GM13977 (cell line): ENCODE results near the gene C4BPB.

Source experiments
- DNase-seq: peaks from one replicate; pipeline ENCODE4 v3.0.0; 2012; ENCODE audit warnings: low spot score
- in situ Hi-C: fragments of 300-500 bp; cut with MboI; formaldehyde crosslinking; loops from one replicate; pipeline ENCODE4 v1.12.0; 2022; ENCODE audit warnings: low sequenced_read_pairs, low pct_unique_long_range_greater_than_20kb, mixed read lengths, inconsistent platforms; ENCODE audit not compliant: unreplicated experiment
- TF ChIP-seq, protein P1 (sequence below): IDR thresholded peaks from 2 replicates; pipeline ENCODE4 v1.5.1; 2012; ENCODE audit warnings: mild to moderate bottlenecking, control low read depth; ENCODE audit not compliant: insufficient read depth; ENCODE audit errors: extremely low read depth, missing control alignments

The C4BPB gene

DNA sequence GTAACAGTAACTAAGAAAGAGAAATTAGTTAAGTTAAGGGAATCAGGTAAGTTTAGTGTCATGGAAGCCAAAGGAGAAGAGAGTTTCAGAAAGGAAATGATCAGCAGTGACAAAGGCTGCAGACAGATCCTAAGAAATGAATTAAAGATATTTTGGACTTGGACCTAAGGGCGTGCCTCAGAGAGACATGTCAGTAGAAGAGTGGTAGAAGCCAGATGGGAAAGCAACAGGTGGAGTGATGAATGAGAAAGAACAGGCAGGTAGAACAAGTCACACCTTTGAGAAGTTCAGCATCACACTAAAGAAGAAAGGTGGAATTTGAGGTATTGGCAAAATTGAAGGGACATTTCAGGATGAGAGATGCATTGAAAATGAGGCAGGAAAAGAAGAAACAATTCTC, 14.0 kb downstream of the C4BPB start:
- DNase-seq, result no peak
- TF ChIP-seq, protein P1, sequence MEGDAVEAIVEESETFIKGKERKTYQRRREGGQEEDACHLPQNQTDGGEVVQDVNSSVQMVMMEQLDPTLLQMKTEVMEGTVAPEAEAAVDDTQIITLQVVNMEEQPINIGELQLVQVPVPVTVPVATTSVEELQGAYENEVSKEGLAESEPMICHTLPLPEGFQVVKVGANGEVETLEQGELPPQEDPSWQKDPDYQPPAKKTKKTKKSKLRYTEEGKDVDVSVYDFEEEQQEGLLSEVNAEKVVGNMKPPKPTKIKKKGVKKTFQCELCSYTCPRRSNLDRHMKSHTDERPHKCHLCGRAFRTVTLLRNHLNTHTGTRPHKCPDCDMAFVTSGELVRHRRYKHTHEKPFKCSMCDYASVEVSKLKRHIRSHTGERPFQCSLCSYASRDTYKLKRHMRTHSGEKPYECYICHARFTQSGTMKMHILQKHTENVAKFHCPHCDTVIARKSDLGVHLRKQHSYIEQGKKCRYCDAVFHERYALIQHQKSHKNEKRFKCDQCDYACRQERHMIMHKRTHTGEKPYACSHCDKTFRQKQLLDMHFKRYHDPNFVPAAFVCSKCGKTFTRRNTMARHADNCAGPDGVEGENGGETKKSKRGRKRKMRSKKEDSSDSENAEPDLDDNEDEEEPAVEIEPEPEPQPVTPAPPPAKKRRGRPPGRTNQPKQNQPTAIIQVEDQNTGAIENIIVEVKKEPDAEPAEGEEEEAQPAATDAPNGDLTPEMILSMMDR, result no peak
- in situ Hi-C loops, result no loop called here

DNA sequence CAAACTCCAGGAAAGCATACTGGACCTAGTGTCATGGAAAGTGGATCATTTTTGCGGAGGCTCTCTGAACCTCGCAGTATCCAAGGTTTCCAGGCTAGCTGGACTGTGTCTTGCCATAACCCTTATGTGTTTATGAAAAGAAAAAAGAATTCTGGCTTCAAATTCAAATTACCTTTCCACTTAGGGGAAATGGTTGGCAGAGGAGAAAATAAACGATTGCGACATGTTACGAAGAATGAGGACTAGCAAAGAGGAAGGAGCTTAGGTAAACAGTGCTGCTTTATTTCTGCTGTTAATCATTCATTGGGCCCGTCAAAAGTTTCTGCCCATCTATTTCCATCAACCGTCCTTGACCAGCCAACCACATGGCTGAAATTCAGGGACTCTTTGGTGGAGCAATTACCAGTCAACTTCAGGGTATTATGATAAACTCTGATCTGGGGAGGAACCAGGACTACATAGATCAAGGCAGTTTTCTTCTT, 15.3 kb downstream of the C4BPB start, which contains the start of gene C4BPA:
TSS of gene C4BPA (plus strand) at position 342 of the 482 bp plus-strand sequence. CDS start 8,793 bp downstream, outside the sequence.
- in situ Hi-C loops, result no loop called here
- TF ChIP-seq, protein P1, result no peak
- DNase-seq, result no peak

DNA sequence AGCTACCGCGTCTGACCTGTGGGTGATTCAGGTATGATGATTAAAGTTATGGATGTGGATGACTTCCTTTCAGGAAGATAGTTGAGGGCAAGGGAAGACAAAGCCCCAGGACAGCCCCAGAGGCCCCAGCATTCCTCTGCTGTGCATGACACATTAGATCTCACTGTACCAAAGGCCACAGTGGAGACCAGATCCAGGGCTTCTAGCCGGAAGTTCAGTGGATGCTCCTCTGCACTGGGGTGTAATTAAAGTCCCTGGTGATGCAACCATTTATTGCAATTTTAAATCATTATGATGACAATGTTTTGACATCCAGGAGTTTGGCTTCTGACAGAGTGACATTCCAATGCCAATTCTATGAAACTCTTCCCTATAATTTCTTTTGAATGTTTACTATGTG, 20.3 kb downstream of the C4BPB start:
- TF ChIP-seq, protein P1, result no peak
- in situ Hi-C loops, result no loop called here

DNA sequence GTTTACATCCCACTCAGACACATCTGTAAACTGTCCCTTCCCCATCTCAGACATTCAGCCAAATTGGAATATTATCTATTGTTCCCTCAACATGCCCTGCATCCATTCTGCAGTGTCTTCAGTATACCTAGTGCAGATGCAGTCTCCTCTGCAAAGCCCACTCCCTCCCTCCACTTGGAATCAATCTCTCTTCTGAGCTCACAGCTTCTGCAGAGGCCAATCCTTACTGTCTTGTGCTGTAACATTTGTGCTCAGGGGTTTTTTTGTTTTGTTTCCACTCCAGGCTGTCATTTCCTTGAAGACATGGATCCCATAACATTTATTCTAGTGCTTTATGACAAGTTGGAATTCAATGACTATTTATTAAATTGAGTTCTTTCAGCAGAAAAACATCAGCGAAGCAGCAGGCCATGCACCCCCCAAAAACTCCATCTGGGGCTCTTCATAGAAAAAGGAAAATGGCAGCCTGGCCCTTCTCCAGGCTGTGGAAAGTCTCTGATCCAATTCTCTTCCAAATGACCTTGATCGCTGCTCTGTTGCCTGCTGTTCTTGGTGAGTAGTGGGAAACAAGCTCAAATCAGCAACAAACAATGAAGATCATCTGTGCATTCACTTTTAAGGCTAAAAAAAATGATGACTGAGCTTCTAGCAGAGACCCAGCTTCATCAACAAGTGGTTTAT, 24.1 kb downstream of the C4BPB start:
- DNase-seq, result no peak

More for the DNA sequence above, 20.3 kb downstream of the C4BPB start:
- no peak for DNase-seq

DNA sequence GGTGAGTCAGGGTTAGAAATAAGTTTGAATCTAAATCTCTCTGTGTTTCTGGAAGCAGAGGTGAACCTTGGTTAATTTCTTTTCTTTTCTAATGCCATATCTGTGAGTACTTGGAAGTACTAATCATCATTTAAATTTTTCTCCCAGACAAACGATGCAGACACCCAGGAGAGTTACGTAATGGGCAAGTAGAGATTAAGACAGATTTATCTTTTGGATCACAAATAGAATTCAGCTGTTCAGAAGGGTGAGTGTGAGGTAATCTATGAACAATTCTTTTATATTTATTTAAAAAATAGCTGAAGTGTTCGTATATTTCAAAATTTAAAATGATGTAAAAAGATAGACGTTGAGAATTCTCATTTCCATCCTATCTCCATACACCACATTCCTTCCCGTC, 26.6 kb downstream of the C4BPB start:
- TF ChIP-seq, protein P1, result no peak
- in situ Hi-C loops, result no loop called here
- DNase-seq, result no peak

More for the DNA sequence above, 24.1 kb downstream of the C4BPB start:
- in situ Hi-C loops, result no loop called here
- TF ChIP-seq, protein P1, result no peak

DNA sequence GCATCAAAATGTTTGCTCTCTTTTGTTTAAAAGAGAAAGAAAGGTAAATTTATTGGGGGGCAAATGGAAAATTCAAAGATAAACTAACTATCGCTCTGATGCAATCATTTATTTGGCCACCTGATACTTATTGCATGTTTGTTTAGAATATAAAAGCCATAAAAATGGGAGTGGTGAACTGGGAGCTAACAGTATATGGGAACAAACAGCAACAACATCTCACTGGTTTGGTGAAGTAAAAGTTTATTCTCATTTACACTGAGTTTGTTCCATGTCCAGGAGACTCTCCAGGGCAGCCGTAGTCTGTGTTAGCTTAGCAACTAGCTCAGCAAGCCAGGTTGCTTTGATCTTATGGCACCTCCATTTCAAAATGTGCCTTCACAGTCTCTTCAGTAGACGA, 35.7 kb downstream of the C4BPB start:
- no peak for DNase-seq
- in situ Hi-C loops, result no loop called here
- TF ChIP-seq, protein P1, result no peak
